Right lobe of liver (tissue), 4 donors: ENCODE measurements around the gene SC5D.

Source experiments
- POLR2A ChIP-seq: fragments of 450-650 bp; IDR thresholded peaks from one replicate; pipeline ENCODE4 v1.6.1; 2017; ENCODE audit warnings: antibody characterized with exemption, mild to moderate bottlenecking
- TF ChIP-seq, protein P1 (sequence below), 4 donors: fragments of 200-600 bp in 3 of 4; fragments of 450-650 bp in 1 of 4; IDR thresholded peaks; one replicate each; pipeline versions ENCODE4 v1.5.1 to v1.8.0; 2016 to 2022; ENCODE audit warnings: antibody characterized with exemption in 4 of 4, mild to moderate bottlenecking in 2 of 4
- donor health status: DM: no; HTN: no; CAD: no.
- donor health status: DM: no; HTN: no; CAD: no.
- donor health status: DM: no; HTN: yes; CAD: no.

DNA sequence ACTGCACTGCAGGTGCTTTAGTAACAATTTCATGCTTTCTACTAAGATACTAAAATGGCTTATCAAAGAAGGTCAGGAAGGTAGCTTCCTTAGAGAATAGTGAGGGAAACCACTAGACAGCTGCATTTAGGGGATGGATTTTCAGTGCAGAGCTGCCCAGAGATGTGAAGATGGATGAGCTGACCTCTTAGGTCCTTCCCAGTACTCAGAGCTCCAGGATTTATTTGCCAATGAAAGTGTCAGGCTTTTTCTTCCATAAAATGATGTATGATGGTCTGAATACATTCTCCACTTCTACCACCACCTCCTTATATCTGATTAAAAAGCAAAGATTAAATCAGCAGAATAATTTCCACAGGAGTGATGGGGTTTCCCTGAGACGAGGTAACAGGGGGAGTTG lies 35.0 kb downstream of the SC5D start:
- TF ChIP-seq, protein P1, sequence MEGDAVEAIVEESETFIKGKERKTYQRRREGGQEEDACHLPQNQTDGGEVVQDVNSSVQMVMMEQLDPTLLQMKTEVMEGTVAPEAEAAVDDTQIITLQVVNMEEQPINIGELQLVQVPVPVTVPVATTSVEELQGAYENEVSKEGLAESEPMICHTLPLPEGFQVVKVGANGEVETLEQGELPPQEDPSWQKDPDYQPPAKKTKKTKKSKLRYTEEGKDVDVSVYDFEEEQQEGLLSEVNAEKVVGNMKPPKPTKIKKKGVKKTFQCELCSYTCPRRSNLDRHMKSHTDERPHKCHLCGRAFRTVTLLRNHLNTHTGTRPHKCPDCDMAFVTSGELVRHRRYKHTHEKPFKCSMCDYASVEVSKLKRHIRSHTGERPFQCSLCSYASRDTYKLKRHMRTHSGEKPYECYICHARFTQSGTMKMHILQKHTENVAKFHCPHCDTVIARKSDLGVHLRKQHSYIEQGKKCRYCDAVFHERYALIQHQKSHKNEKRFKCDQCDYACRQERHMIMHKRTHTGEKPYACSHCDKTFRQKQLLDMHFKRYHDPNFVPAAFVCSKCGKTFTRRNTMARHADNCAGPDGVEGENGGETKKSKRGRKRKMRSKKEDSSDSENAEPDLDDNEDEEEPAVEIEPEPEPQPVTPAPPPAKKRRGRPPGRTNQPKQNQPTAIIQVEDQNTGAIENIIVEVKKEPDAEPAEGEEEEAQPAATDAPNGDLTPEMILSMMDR (IDR thresholded peaks at IDR 0.05): no peak
- TF ChIP-seq POLR2A: no peak
